ENCODE measurements around the gene KCTD7. TPM values are rescaled to one million over a fixed set of nuclear protein-coding genes. Genes with fewer than 3 reads are reported as not detected.
"Not testable (repeated sequence)": the region's sequence is repeated elsewhere in the genome, so short reads cannot be mapped to it uniquely, and the experiment has no call there.

The KCTD7 gene
- total RNA-seq, 2 donors from 2014 or later, result 17.7 to 61.0 TPM

- H3K4me1 ChIP-seq (replicated peaks); H3K9me3 ChIP-seq; H3K36me3 ChIP-seq; DNase-seq (ENCODE audit: low spot score); intact Hi-C loops (cut with DNase I); H3K27me3 ChIP-seq (replicated peaks; ENCODE audit: insufficient read depth): not testable (repeated sequence)
- H3K27ac ChIP-seq, result peak overlapping the region; percentile 94 to 97
- H3K4me3 ChIP-seq, result peak overlapping the region; percentile 94 to 96
- 2% methylated on average over 35 of the region's 35 CpGs for WGBS
Observed at GRCh38 chr7:66591058-66591798, 37.5 kb upstream of the KCTD7 start.

- H3K27me3 ChIP-seq (replicated peaks; ENCODE audit: insufficient read depth), result no peaks in the 10 kb centered on the region
- no peaks in the 10 kb centered on the region for H3K4me1 ChIP-seq (replicated peaks)
- H3K27ac ChIP-seq, result peak overlapping the region; percentile 94 to 97
- no peaks in the 10 kb centered on the region for H3K9me3 ChIP-seq
- intact Hi-C loops (cut with DNase I), result loop anchor here (2.0 kb wide), 1 partner anchor 37 kb away; the partner anchor contains the start of gene KCTD7
- TF ChIP-seq POLR2AphosphoS5 (IDR thresholded peaks at IDR 0.05) (peak; percentile 98), CTCF (IDR thresholded peaks at IDR 0.05) (no peak), POLR2A (IDR thresholded peaks at IDR 0.05) (peak; percentile 88)
- peak overlapping the region; percentile 94 to 96 for H3K4me3 ChIP-seq
- DNase-seq (ENCODE audit: low spot score), result peak; percentile 92
- H3K36me3 ChIP-seq, result no peaks in the 10 kb centered on the region
- under 1% methylated on average over 61 of the region's 83 CpGs for WGBS
Observed at GRCh38 chr7:66591799-66592596, 36.7 kb upstream of the KCTD7 start.

GRCh38 chr7:66592597-66593146 is 36.0 kb upstream of the KCTD7 start:
- H3K4me1 ChIP-seq (replicated peaks); H3K36me3 ChIP-seq; DNase-seq (ENCODE audit: low spot score); H3K27me3 ChIP-seq (replicated peaks; ENCODE audit: insufficient read depth); H3K9me3 ChIP-seq: not testable (repeated sequence)
- Histone ChIP-seq H3K27ac (peak overlapping the region; percentile 94 to 97), H3K4me3 (peak overlapping the region; percentile 94 to 96)
- intact Hi-C loops (cut with DNase I), result loop anchor here (2.0 kb wide), 1 partner anchor 36 kb away; the partner anchor contains the start of gene KCTD7
- WGBS, result 27% methylated on average over 4 of the region's 4 CpGs

DNA sequence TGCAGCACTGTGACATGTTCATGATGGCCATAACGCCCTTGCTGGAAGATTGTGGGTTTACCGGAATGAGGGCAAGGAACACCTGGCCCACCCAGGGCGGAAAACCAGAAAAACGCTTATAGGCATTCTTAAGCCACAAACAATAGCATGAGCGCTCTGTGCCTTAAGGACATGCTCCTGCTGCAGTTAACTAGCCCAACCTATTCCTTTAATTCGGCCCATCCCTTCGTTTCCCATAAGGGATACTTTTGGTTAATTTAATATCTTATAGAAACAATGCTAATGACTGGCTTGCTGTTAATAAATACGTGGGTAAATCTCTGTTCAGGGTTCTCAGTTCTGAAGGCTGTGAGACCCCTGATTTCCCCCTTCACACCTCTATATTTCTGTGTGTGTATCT is 34.6 kb upstream of the KCTD7 start:
- H3K4me1 ChIP-seq (replicated peaks); H3K27ac ChIP-seq; H3K4me3 ChIP-seq; DNase-seq (ENCODE audit: low spot score); H3K27me3 ChIP-seq (replicated peaks; ENCODE audit: insufficient read depth); H3K9me3 ChIP-seq; intact Hi-C loops (cut with DNase I); H3K36me3 ChIP-seq: not testable (repeated sequence)
- WGBS, result 94% methylated on average over 8 of the region's 8 CpGs

- WGBS, result 37% methylated on average over 2 of the region's 2 CpGs
- Histone ChIP-seq H3K4me3 (no peak overlapping the region), H3K4me1 (replicated peaks) (no peaks in the 10 kb centered on the region), H3K27ac (no peak overlapping the region), H3K9me3 (no peaks in the 10 kb centered on the region), H3K27me3 (replicated peaks; ENCODE audit: insufficient read depth) (no peaks in the 10 kb centered on the region), H3K36me3 (no peaks in the 10 kb centered on the region)
- no peak for DNase-seq (ENCODE audit: low spot score)
- intact Hi-C loops (cut with DNase I), result no loop called here
- TF ChIP-seq CTCF (IDR thresholded peaks at IDR 0.05), result no peak
- no peak for TF ChIP-seq POLR2AphosphoS5 (IDR thresholded peaks at IDR 0.05)
- no peak for TF ChIP-seq POLR2A (IDR thresholded peaks at IDR 0.05)
Observed at GRCh38 chr7:66597461-66597860, 31.2 kb upstream of the KCTD7 start.

GRCh38 chr7:66602159-66602558 is 26.5 kb upstream of the KCTD7 start:
- WGBS, result 50% methylated on average over 3 of the region's 3 CpGs
- DNase-seq (ENCODE audit: low spot score), result no peak
- no peaks in the 10 kb centered on the region for H3K9me3 ChIP-seq
- H3K27ac ChIP-seq, result no peak overlapping the region
- no peaks in the 10 kb centered on the region for H3K36me3 ChIP-seq
- TF ChIP-seq CTCF (IDR thresholded peaks at IDR 0.05), result no peak
- TF ChIP-seq POLR2AphosphoS5 (IDR thresholded peaks at IDR 0.05), result no peak
- TF ChIP-seq POLR2A (IDR thresholded peaks at IDR 0.05), result no peak
- intact Hi-C loops (cut with DNase I), result no loop called here
- H3K4me3 ChIP-seq, result no peak overlapping the region
- no peaks in the 10 kb centered on the region for H3K4me1 ChIP-seq (replicated peaks)
- H3K27me3 ChIP-seq (replicated peaks; ENCODE audit: insufficient read depth), result no peaks in the 10 kb centered on the region

All from prostate gland (tissue), 2 donors.